ENCODE measurements around the gene EPB41L4B. TPM values are rescaled to one million over a fixed set of nuclear protein-coding genes. Genes with fewer than 3 reads are reported as not detected.

Gene EPB41L4B
- total RNA-seq, 1 donor from 2014 or later, result 19.3 TPM

DNA sequence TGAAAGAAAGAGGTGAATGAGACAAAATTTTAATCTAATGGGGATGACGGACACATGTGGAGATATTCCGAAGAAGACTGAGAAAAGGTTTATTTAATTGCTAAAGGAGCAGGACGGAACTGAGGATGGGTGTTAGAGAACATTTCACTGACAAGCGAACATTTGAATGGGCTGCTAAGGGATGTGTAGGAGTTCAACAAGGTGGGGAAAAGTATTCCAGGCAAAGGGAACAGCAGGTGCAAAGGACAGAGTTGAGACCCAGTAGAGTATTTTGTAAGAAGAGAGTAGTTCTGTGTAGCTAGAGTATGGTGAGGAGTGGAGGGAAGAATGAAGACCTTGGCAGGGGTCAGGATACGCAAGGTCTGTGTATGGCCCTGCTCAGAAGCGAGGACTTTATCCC is 106.4 kb downstream of the EPB41L4B start:
- no peak for DNase-seq (ENCODE audit: extremely low spot score, unreplicated experiment)
- Mint-ChIP-seq H3K4me1 (ENCODE audit: unreplicated experiment) (no peaks in the 10 kb centered on the region), H3K27me3 (ENCODE audit: unreplicated experiment) (peaks cover 2% of the 10 kb centered on the region), H3K36me3 (ENCODE audit: unreplicated experiment) (no peaks in the 10 kb centered on the region), H3K4me3 (ENCODE audit: unreplicated experiment) (no peak overlapping the region), H3K27ac (ENCODE audit: unreplicated experiment) (no peak overlapping the region), H3K9me3 (ENCODE audit: unreplicated experiment) (no peaks in the 10 kb centered on the region)
- no peak for TF ChIP-seq CTCF (IDR thresholded peaks at IDR 0.05)

DNA sequence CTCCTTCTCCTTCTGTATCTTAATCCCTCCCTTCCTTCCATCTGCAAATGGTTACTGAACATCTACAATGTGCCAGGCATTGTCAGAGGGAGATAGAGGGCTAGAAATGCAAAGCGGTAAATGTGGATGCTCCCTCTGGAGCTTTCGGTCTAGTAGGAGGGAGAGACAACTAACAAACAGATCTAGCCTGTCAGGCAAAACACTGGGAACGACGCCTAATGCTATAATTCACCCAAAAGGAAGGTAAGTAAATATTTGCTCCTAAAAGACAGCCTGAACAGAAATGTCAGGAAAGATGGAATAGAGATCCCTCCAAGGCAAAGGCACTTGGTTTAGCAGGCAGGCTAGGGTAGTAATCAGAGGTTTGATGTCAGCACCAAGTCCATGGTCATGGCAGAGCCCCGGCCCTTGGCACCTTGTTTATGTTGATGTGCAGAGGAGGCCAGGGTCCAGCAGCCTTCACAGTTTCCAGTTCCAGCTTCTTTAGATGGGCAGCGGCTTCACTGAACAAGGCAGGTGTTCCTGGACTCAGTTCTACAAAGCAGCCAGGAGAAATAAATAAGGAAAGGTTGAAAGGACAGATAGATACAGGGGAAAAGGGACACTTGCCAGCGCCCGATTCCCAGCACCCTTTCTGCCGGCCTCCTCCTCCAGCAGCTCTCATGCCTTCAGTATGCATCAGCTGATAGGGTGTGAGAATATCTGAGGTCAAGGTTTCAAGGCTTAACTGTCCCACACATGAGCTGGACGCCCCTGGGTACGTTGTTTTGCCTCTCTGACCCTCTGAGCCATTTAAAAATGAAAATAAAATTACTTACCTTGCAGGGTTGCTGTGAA is 107.4 kb downstream of the EPB41L4B start:
- no peak for TF ChIP-seq CTCF (IDR thresholded peaks at IDR 0.05)
- H3K27me3 Mint-ChIP-seq (ENCODE audit: unreplicated experiment), result peaks cover 2% of the 10 kb centered on the region
- H3K27ac Mint-ChIP-seq (ENCODE audit: unreplicated experiment), result no peak overlapping the region
- H3K4me1 Mint-ChIP-seq (ENCODE audit: unreplicated experiment), result no peaks in the 10 kb centered on the region
- H3K9me3 Mint-ChIP-seq (ENCODE audit: unreplicated experiment), result no peaks in the 10 kb centered on the region
- H3K36me3 Mint-ChIP-seq (ENCODE audit: unreplicated experiment), result no peaks in the 10 kb centered on the region
- no peak overlapping the region for H3K4me3 Mint-ChIP-seq (ENCODE audit: unreplicated experiment)
- no peak for DNase-seq (ENCODE audit: extremely low spot score, unreplicated experiment)

DNA sequence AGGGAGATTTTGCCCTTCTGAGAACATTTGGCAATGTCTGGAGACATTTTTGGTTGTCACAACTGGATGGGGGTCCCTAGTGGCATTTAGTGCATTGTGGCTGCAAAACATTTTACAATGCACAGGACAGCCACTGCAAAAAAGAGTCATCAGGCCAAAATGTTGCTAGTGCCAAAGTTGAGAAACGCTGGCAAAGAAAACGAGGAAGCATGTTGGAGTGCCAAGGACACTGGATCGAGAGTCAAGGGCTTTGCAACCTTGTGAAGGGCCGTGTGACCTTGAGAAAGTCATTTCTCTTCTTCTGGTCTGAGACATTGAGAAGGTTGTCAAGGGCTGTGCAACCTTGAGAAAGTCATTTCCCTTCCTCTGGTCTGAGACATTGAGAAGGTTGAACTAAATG is 108.1 kb downstream of the EPB41L4B start:
- Mint-ChIP-seq H3K27me3 (ENCODE audit: unreplicated experiment) (peaks cover 2% of the 10 kb centered on the region), H3K4me1 (ENCODE audit: unreplicated experiment) (no peaks in the 10 kb centered on the region), H3K4me3 (ENCODE audit: unreplicated experiment) (no peak overlapping the region), H3K9me3 (ENCODE audit: unreplicated experiment) (no peaks in the 10 kb centered on the region), H3K27ac (ENCODE audit: unreplicated experiment) (no peak overlapping the region), H3K36me3 (ENCODE audit: unreplicated experiment) (no peaks in the 10 kb centered on the region)
- DNase-seq (ENCODE audit: extremely low spot score, unreplicated experiment), result no peak
- no peak for TF ChIP-seq CTCF (IDR thresholded peaks at IDR 0.05)

DNA sequence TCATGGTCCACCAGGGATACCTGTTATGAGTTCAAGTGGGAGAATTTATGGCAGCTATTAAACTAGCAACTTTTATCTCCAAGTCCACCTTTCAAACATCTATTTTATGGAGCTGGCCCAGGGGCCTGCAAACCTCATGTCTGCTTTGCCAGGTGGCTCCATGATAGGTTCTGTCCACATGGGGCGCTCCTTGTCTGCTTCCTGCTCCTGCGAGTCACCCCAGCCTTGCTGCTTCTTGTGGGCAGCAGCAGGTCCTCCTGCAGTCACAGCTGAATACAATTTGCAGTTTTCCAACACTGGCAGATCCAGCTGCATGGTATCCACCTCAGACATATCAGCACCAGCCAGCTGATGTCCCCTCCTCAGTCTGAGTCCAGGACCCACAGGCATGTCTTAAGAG is 114.2 kb downstream of the EPB41L4B start:
- TF ChIP-seq CTCF (IDR thresholded peaks at IDR 0.05), result no peak
- Mint-ChIP-seq H3K27me3 (ENCODE audit: unreplicated experiment) (peaks cover 2% of the 10 kb centered on the region), H3K27ac (ENCODE audit: unreplicated experiment) (no peak overlapping the region), H3K9me3 (ENCODE audit: unreplicated experiment) (no peaks in the 10 kb centered on the region), H3K36me3 (ENCODE audit: unreplicated experiment) (no peaks in the 10 kb centered on the region), H3K4me3 (ENCODE audit: unreplicated experiment) (no peak overlapping the region), H3K4me1 (ENCODE audit: unreplicated experiment) (no peaks in the 10 kb centered on the region)
- DNase-seq (ENCODE audit: extremely low spot score, unreplicated experiment), result no peak

DNA sequence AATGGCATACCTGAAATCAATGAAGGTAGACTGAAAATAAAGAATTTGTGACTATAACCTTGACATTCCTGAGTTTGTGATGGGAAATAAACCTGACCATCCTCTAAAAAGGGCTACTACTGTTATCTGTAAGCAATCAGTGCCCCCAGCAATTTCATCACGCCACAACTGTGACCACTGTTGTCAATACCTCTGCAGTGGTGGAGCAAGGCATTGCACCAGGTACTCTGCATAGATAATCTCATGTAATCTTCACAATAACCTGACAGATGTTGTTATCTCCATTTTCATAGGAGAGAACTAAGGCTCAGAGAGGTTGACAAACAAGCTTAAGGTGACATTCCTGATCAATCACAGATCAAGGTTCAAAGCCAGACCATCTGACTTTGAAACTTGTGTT is 115.3 kb downstream of the EPB41L4B start:
- no peaks in the 10 kb centered on the region for H3K36me3 Mint-ChIP-seq (ENCODE audit: unreplicated experiment)
- no peaks in the 10 kb centered on the region for H3K4me1 Mint-ChIP-seq (ENCODE audit: unreplicated experiment)
- H3K27me3 Mint-ChIP-seq (ENCODE audit: unreplicated experiment), result no peaks in the 10 kb centered on the region
- no peaks in the 10 kb centered on the region for H3K9me3 Mint-ChIP-seq (ENCODE audit: unreplicated experiment)
- H3K4me3 Mint-ChIP-seq (ENCODE audit: unreplicated experiment), result no peak overlapping the region
- TF ChIP-seq CTCF (IDR thresholded peaks at IDR 0.05), result no peak
- DNase-seq (ENCODE audit: extremely low spot score, unreplicated experiment), result no peak
- H3K27ac Mint-ChIP-seq (ENCODE audit: unreplicated experiment), result no peak overlapping the region
